IPS-18c (cell line): ENCODE data around the gene HCST.

ENCODE experiments used
- H3K4me3 ChIP-seq: 2 replicates; pipeline ENCODE4 v1.7.0; 2013; ENCODE audit warnings: low read depth, mild to moderate bottlenecking, low read length, moderate library complexity; ENCODE audit not compliant: insufficient read depth
- H3K9me3 ChIP-seq: one replicate; pipeline ENCODE4 v1.6.1; 2013; ENCODE audit warnings: mild to moderate bottlenecking, low read length, moderate library complexity; ENCODE audit not compliant: control insufficient read depth, insufficient read depth

HCST gene

DNA sequence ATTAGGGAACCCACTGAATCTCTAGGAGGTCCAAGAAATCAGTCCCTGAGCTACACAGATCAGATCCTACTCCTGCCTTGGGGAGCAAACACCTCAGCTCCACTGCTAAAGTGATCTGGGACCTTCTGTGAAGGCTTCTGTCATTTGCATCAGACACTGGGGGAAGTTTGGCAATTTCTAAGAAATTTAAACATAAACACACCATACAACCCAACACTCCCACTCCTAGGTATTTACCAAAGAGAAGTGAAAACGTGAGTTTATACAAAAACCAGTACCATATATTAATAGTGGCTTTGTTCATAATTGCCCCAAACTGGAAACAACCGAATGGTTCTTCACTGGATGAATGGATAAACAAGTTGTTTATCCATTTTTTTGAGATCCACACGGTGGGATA, 13.1 kb downstream of the HCST start:
- Histone ChIP-seq H3K4me3 (no peak overlapping the region), H3K9me3 (no peaks in the 10 kb centered on the region)

DNA sequence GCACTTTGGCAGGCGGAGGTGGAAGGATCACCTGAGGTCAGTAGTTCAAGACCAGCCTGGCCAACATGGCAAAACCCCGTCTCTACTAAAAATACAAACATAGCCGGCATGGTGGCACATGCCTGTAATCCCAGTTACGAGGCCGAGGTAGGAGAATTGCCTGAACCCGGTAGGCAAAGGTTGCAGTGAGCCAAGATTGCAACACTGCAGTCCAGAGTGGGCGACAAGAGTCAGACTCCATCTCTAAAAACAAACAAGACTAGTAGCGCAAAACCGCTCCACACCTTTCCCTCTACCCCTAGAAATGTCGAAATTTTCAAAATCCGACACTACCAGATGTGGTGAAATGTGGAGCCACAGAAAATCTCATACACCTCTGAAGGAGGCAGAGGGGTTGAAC, 17.0 kb downstream of the HCST start:
- H3K4me3 ChIP-seq, result no peak overlapping the region
- H3K9me3 ChIP-seq, result no peaks in the 10 kb centered on the region

DNA sequence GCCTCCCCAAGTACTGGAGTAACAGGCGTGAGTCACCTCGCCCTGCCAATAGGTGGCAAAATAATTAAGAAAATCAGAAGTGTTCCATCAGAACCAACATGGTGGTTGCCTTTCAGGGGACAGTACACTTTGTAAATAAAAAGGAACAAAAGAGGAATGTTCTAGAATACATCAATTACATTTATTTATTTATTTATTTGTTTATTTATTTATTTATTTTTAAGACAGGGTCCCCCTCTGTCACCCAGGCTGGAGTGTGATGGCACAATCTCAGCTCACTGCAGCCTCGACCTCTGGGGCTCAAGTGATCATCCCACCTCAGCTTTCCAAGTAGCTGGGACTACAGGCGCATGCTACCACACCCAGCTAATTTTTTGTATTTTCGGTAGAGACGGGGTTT, 18.7 kb downstream of the HCST start:
- Histone ChIP-seq H3K9me3 (no peaks in the 10 kb centered on the region), H3K4me3 (no peak overlapping the region)

DNA sequence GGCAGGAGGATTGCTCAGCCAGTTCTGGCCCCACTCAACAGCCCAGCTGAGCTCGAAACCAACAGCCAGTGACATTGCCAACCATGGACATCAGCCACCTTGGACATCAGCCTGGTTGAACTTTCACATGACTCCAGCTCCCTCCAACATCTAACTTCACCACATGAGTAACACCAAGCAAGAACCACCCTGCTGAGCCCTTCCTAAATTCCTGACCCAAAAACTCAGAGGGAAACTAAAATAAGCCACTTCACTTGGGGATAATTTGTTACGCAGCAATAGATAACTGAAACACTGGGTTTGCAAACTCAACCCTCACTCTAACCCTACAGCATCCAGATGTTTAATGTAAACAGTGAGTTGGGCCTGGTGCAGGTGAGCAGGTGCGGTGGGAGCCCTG, 23.2 kb downstream of the HCST start:
- no peaks in the 10 kb centered on the region for H3K9me3 ChIP-seq
- no peak overlapping the region for H3K4me3 ChIP-seq

DNA sequence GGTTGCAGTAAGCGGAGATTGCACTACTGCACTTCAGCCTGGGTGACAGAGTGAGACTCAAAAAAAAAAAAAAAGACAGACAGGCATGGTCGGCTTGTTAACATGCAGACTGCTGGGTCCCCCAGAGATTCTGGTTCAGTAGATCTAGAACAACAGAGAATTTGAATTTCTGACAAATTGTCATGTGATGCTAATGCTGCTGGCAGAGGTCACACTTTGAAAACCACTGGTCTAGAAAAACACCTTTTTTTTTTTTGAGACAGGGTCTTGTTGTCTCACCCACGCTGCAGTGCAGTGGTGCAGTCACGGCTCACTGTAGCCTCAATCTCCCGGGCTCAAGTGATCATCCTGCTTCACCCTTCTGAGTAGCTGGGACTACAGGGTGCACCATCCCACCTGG, 26.2 kb downstream of the HCST start:
- Histone ChIP-seq H3K9me3 (no peaks in the 10 kb centered on the region), H3K4me3 (no peak overlapping the region)

DNA sequence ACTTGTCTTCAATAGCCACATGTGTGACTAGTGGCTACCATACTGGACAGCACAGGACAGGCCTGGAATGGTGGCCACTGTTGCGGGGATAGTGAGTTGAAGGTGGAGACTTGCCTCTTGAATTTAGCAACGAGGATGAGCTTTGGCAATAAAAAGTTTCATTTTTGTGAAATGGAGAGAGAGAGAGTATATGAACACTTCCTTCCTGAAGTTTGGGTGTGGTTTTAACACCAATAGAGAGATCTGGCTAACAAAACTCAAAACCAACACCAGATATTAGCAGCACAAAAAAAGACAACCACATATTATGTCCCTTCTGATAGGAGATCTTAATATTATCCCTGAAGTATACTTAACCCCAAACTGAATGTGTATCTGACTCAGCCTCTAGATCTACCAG, 27.5 kb downstream of the HCST start:
- H3K9me3 ChIP-seq, result no peaks in the 10 kb centered on the region
- no peak overlapping the region for H3K4me3 ChIP-seq

DNA sequence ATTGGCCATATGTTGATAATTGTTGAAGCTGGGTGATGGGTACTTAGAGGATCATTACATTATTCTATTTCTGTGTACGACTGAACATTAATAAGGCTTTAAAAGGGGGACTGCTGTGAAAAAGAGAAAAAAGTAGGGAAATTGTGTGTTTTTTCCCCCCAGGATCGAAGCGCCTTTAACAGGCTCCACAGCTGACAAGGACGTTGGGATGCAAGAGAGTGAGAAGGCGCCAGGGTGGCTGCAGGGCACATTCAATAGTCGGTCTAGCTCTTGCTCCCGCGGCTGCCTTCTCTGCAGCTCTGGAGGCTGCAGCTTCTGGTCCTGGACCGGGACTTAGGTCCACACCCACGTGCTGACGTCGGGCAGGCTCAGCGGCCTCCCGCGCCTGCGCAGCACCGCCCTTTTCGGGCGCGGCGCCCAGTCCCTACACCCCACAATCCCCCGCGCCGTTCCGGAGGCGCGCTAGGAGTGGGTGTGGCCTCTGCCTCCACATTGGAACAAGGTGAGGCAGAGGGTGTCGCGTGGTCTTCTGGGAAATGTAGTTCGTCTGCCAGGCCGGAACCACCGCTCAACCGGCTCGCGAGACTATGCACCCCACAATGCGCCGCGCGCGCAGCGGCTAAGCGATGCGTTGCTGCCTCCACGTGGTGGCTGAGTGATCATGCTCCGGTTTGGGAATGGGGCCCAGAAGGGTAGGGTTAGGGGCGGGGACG, 29.0 kb downstream of the HCST start:
- Histone ChIP-seq H3K4me3 (no peak overlapping the region; the same call in 1 of the 2 replicates), H3K9me3 (no peaks in the 10 kb centered on the region)

DNA sequence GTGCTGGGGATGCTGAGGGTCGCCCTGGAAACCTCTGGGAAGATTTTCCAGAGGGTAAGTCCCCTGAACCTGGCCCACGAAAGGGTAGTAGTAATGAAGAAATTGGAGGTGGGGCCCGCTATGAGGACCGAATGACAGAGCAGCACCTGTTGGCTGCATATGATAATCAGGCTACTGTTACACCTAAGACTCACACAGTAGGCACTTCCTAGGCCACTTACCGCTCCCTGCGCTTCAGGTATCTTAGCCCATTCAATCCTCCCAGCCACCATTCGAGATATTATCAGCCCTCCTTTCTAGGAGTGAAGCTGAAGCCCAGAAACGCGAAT, 29.5 kb downstream of the HCST start:
- H3K4me3 ChIP-seq, result no peak overlapping the region; the same call in 1 of the 2 replicates
- H3K9me3 ChIP-seq, result no peaks in the 10 kb centered on the region

DNA sequence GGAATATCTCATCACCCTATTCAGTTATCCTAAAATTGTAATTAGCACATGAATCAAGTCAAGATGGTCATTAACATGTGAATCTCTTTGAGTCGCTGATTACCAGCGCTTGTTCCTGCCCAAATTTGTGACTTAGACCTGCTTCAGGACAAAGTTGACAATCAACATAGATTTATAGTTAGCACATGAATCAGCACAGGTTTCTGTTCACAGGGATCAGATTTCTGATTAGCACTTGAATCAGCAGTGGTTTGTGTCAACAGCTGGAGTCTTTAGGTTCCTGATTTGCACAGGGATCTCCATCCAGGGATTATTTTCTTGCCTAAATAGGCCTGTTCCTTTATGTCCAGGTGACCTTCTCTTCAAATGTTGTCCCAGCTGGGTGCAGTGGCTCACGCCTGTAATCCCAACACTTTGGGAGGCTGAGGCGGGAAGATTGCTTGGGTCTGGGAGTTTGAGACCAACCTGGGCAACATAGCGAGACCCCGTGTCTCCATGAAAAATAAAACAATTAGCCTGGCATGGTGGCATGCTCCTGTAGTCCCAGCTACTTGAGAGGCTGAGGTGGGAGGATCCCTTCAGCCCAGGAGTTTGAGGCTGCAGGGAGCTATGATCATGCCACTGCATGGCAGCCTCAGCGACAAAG, 30.1 kb downstream of the HCST start:
- no peak overlapping the region for H3K4me3 ChIP-seq
- no peaks in the 10 kb centered on the region for H3K9me3 ChIP-seq

DNA sequence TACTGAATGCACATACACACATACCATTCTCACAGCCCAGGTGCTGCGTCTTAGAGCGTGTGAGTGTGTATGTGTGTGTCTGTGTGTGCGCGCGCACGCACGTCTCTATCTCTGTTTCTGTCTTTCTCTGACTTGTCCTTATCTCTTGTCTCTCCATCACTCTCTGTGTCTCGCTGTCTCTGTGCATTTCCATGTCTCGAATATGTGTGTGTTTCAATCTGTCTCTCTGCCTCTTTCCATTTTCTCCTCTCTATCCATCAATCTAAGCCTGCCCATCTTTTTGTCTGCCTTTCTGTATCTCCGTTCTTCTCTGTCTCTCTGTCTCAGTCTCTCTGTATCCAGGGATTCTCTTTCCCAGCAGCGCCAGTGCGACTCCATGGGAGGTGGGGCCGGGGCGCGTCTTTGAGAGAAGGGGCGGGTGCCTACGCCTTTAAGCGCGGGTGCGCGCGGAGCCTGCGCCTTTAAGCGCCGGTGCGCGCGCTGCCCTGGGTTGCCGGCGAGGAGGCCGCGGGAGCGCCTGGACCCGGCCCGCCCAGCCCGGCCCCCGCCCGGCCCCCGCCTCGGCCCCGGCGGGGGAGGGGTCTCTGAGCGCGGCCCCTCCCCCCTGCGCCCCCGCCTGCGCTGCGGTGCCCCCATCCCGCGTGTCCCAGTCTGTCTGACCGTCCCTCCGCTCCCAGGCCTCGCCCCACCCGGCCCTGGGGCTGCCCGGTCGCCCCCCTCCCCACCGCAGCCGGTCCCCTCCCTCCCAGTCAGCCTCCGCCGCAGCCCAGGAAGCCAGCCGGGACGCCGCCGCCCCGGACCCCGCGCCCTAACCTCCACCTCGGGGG, 33.8 kb downstream of the HCST start, which contains the start of gene LRFN3:
LRFN3 (plus strand) TSS at position 464 of the 827 bp plus-strand sequence. CDS start 3,052 bp downstream, outside the sequence.
- Histone ChIP-seq H3K4me3 (peak within 1 kb of the TSS; percentile 68), H3K9me3 (no peaks in the 10 kb centered on the region)

DNA sequence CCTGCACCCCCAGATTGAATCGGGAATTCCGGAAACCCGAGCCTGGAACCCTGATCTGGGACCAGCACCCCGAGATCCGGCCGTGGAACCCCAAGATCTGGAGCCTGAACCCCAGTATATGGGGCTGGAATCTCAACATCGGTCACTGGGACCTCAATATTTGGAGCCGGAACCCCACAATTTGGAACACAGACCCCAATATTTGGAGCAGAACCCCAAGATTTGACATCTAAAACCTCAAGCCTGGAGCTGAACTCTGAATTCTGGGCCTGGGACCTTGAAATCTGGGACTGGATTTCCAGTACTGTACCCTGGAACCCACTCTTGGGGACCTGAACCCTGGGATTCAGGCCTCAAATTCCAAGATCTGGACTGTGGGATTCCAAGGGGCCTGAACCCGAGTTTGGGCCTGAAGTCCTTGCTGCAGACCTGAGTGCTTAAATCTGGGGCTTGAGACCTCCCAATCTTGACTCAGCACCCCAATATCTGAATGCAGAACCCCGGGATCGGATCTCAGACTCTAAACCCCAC, 34.5 kb downstream of the HCST start:
- Histone ChIP-seq H3K4me3 (peak overlapping the region; percentile 68), H3K9me3 (no peaks in the 10 kb centered on the region)

DNA sequence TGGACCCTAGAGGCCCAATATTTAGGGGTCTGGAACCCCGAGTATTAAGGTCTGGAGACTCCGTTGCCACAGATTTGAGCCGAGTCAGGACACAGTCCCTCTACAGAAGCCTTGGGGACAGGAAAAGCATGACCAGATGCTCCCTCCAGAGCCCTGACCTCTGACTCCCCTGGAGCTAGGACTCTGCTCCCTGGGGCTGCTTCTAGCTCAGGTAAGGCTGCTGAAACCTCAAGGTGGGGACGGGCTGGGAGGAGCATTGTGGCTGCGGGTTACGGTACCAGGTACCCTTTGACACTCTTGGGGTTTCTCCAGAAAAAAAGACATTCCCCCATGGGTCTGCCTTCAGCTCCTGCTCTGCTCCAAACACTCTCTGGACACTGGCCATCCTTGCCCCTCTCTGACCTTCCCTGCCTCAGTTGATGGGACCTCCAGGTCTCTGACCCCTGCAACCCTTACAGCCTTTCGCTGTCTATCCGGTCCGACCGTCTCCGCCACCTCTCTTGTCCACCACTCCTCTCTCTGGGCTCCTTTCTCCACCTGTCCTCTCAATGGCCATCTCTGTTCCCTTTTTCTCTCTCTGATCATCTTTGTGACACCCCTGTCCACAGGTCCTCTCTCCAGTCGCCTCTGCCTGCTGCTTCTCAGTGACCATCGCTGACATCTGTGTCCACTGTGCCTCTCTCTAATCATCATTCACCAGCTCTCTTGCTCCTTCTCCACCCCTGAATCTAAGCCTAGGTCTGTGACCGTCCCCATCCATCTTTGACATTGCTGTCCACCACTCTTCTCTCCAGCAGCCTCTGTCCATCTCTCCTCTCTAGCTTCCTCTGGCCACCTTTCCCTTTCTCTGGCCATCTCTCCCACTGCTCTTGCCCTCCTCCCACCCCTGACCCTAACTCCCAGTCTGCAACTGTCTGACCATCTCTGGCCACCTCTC, 35.3 kb downstream of the HCST start:
- Histone ChIP-seq H3K9me3 (no peaks in the 10 kb centered on the region), H3K4me3 (peak overlapping the region; percentile 68)

DNA sequence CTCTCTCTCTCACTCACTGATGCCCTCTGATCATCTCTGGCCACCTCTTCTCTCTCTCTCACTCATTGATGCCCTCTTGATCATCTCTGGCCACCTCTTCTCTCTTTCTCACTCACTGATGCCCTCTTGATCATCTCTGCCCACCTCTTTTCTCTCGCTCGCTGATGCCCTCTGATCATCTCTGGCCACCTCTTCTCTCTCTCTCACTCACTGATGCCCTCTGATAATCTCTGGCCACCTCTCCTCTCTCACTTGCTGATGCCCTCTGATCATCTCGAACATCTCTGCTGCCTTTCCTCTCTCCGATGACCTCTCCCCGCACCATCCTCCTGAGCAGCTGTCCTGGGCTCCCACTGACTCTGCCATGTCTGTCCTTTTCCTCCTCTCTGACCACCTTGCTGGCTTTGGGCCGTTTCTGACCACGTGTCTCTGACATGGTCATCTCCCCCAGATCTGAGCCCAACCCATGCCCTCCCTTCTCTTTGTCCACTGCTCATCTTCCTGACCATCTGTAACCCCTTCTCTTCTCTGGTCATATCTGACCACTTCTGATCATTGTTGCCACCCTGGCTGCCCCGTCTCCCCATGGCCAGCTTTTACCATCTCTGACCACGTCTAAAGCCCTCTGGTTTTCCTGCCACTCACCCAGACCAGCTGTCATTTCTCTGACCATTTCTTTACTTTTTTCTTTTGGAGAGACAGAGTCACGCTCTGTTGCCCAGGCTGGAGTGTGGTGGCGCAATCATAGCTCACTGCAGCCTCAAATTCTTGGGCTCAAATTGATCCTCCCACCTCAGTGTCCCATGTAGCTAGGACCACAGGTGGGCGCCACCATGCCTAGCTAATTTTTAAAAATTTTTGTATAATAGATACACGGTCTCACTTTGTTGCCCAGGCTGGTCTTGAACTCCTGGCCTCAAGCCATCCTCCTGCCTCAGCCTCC, 36.2 kb downstream of the HCST start:
- Histone ChIP-seq H3K9me3 (no peaks in the 10 kb centered on the region), H3K4me3 (peak overlapping the region; percentile 68; the same call in 1 of the 2 replicates)

DNA sequence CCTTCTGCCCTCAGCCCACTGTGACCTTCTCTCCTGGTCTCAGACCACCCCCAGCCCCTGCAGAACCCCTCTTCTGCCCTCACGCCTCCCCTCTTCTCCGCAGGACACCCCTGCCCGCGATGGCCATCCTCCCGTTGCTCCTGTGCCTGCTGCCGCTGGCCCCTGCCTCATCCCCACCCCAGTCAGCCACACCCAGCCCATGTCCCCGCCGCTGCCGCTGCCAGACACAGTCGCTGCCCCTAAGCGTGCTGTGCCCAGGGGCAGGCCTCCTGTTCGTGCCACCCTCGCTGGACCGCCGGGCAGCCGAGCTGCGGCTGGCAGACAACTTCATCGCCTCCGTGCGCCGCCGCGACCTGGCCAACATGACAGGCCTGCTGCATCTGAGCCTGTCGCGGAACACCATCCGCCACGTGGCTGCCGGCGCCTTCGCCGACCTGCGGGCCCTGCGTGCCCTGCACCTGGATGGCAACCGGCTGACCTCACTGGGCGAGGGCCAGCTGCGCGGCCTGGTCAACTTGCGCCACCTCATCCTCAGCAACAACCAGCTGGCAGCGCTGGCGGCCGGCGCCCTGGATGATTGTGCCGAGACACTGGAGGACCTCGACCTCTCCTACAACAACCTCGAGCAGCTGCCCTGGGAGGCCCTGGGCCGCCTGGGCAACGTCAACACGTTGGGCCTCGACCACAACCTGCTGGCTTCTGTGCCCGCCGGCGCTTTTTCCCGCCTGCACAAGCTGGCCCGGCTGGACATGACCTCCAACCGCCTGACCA, 37.2 kb downstream of the HCST start:
- H3K4me3 ChIP-seq, result no peak overlapping the region
- no peaks in the 10 kb centered on the region for H3K9me3 ChIP-seq

DNA sequence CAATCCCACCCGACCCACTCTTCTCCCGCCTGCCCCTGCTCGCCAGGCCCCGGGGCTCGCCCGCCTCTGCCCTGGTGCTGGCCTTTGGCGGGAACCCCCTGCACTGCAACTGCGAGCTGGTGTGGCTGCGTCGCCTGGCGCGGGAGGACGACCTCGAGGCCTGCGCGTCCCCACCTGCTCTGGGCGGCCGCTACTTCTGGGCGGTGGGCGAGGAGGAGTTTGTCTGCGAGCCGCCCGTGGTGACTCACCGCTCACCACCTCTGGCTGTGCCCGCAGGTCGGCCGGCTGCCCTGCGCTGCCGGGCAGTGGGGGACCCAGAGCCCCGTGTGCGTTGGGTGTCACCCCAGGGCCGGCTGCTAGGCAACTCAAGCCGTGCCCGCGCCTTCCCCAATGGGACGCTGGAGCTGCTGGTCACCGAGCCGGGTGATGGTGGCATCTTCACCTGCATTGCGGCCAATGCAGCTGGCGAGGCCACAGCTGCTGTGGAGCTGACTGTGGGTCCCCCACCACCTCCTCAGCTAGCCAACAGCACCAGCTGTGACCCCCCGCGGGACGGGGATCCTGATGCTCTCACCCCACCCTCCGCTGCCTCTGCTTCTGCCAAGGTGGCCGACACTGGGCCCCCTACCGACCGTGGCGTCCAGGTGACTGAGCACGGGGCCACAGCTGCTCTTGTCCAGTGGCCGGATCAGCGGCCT, 37.9 kb downstream of the HCST start:
- Histone ChIP-seq H3K4me3 (no peak overlapping the region), H3K9me3 (no peaks in the 10 kb centered on the region)
